Measurements from ENCODE around the gene PDGFRB. TPM values are rescaled to one million over a fixed set of nuclear protein-coding genes. Genes with fewer than 3 reads are reported as not detected.

PDGFRB gene
- total and polyA plus RNA-seq, 4 donors, result 5.2 to 13.1 (median 8.3) TPM

- no peak for TF ChIP-seq REST (IDR thresholded peaks at IDR 0.05)
Measured at GRCh38 chr5:150125334-150125733, 30.3 kb downstream of the PDGFRB start (continued).

GRCh38 chr5:150124596-150124995, 31.0 kb downstream of the PDGFRB start:
- Histone ChIP-seq H3K9me3 (ENCODE audit: control insufficient read depth in 4 of 4, low read length in 3 of 4) (no peaks in the 10 kb centered on the region), H3K27me3 (ENCODE audit: control insufficient read depth in 4 of 4, insufficient read depth in 4 of 4, low read length in 3 of 4) (no peaks in the 10 kb centered on the region), H3K9ac (ENCODE audit: low read depth in 1 of 2, low read length in 2 of 2) (no peak overlapping the region), H3K27ac (ENCODE audit: low read depth in 1 of 2, low read length in 2 of 2) (no peak overlapping the region), H3K4me1 (ENCODE audit: control insufficient read depth in 4 of 4, insufficient read depth in 4 of 4, low read length in 3 of 4) (peaks cover 0 to 13% (median 6%) of the 10 kb centered on the region in 4 donors), H3K36me3 (ENCODE audit: control insufficient read depth in 4 of 4, insufficient read depth in 3 of 4, low read depth in 1 of 4, low read length in 3 of 4) (peaks cover 0 to 10% (median 1%) of the 10 kb centered on the region in 4 donors), H3K4me3 (ENCODE audit: low read depth in 1 of 3, low read length in 3 of 3) (no peak overlapping the region)
- 91% methylated on average over 8 of the region's 8 CpGs for WGBS
- no peak for DNase-seq (ENCODE audit: low spot score)
- TF ChIP-seq EGR1 (IDR thresholded peaks at IDR 0.05; ENCODE audit: low read depth in 2 of 2), result no peak
- TF ChIP-seq GABPA (IDR thresholded peaks at IDR 0.05 in 1 of 2, conservative IDR thresholded peaks at IDR 0.05 in 1 of 2), result no peak
- no peak for TF ChIP-seq RXRA (IDR thresholded peaks at IDR 0.05)
- TF ChIP-seq ZBTB33 (IDR thresholded peaks at IDR 0.05), result no peak
- TF ChIP-seq NR2F2 (IDR thresholded peaks at IDR 0.05), result no peak
- no peak for TF ChIP-seq JUND (IDR thresholded peaks at IDR 0.05)
- no peak for TF ChIP-seq HNF4G (IDR thresholded peaks at IDR 0.05)
- no peak for TF ChIP-seq FOXA2 (IDR thresholded peaks at IDR 0.05)
- TF ChIP-seq TAF1 (conservative IDR thresholded peaks at IDR 0.05), result no peak
- no peak for TF ChIP-seq SP1 (IDR thresholded peaks at IDR 0.05)
- no peak for TF ChIP-seq RAD21 (IDR thresholded peaks at IDR 0.05)
- no peak for TF ChIP-seq MAX (IDR thresholded peaks at IDR 0.05)
- TF ChIP-seq FOXA1 (IDR thresholded peaks at IDR 0.05), result no peak
- no peak for TF ChIP-seq REST (IDR thresholded peaks at IDR 0.05)
- no peak for TF ChIP-seq YY1 (IDR thresholded peaks at IDR 0.05)
- TF ChIP-seq ATF3 (IDR thresholded peaks at IDR 0.05), result no peak
- TF ChIP-seq HNF4A (conservative IDR thresholded peaks at IDR 0.05), result no peak
- no peak for TF ChIP-seq CTCF (IDR thresholded peaks at IDR 0.05; ENCODE audit: low read depth, low read length, missing input control)
